B cell (primary cell): ENCODE measurements around the gene RPS15. TPM values are rescaled to one million over a fixed set of nuclear protein-coding genes. Genes with fewer than 3 reads are reported as not detected.

Experiments used
- ATAC-seq: fragments of 200-7000 bp; cut with Tn5 transposase; one replicate; pipeline ENCODE4 v1.10.0; 2021; ENCODE audit warnings: low read depth, mild to moderate bottlenecking, moderate number of reproducible peaks, moderate library complexity
- CTCF ChIA-PET: fragments of 350-600 bp; sonication (Branson Sonifier 250); formaldehyde crosslinking; loops from one replicate; lab custom pipeline; 2021; ENCODE audit warnings: antibody characterized with exemption, inconsistent platforms; lab: Charles Lee
- POLR2A ChIA-PET: fragments of 350-600 bp; sonication (Branson Sonifier 250); formaldehyde crosslinking; loops from one replicate; lab custom pipeline; 2021; ENCODE audit warnings: antibody characterized with exemption; lab: Charles Lee
- DNase-seq: peaks from one replicate; pipeline ENCODE4 v3.0.0; 2013
- H2AFZ ChIP-seq: 2 replicates; pipeline ENCODE4 v1.6.1; 2012; ENCODE audit warnings: mild to moderate bottlenecking, low read depth, low read length; ENCODE audit not compliant: insufficient read depth, poor library complexity, severe bottlenecking
- H3K27ac ChIP-seq, 2 donors: 1 replicate in 1 of 2; 2 replicates in 1 of 2; pipeline ENCODE4 v1.5.1; 2012 to 2013; ENCODE audit warnings: low read length in 2 of 2, mild to moderate bottlenecking in 2 of 2, moderate library complexity in 1 of 2
- H3K27me3 ChIP-seq, 4 experiments: fragments of 200-600 bp in 1 of 4; sonication (generic) in 1 of 4; replicated peaks in 1 of 4; 1 replicate in 2 of 4; 2 replicates in 2 of 4; pipeline versions ENCODE4 v1.6.1 to v1.7.0; 2013 to 2016; ENCODE audit warnings: low read length in 3 of 4, mild to moderate bottlenecking in 2 of 4, mixed read lengths in 1 of 4, moderate library complexity in 1 of 4; ENCODE audit not compliant: insufficient read depth in 4 of 4, control insufficient read depth in 3 of 4; ENCODE audit errors: control extremely low read depth in 1 of 4
- H3K36me3 ChIP-seq, 2 experiments: replicated peaks in 1 of 2; 1 replicate in 1 of 2; 2 replicates in 1 of 2; pipeline versions ENCODE4 v1.6.1 to v1.7.1; 2013; ENCODE audit warnings: low read length in 1 of 2; ENCODE audit not compliant: insufficient read depth in 2 of 2, control insufficient read depth in 1 of 2; ENCODE audit errors: control extremely low read depth in 1 of 2, extremely low read depth in 1 of 2
- H3K4me1 ChIP-seq, 2 donors: fragments of 200-600 bp in 1 of 2; sonication (generic) in 1 of 2; 1 replicate in 1 of 2; 2 replicates in 1 of 2; pipeline versions ENCODE4 v1.5.1 to v1.6.1; 2013 to 2017; ENCODE audit warnings: low read length in 2 of 2; ENCODE audit not compliant: control insufficient read depth in 2 of 2, insufficient read depth in 2 of 2
- H3K4me2 ChIP-seq: replicated peaks from 2 replicates; pipeline ENCODE3; 2012; ENCODE audit warnings: mild to moderate bottlenecking, low read depth, low read length; ENCODE audit not compliant: poor library complexity, severe bottlenecking
- H3K4me3 ChIP-seq, 5 experiments: fragments of 200-600 bp in 1 of 5; sonication (generic) in 1 of 5; 1 replicate in 3 of 5; 2 replicates in 2 of 5; pipeline versions ENCODE4 v1.5.1 to v1.7.0; 2011 to 2016; ENCODE audit warnings: low read length in 4 of 5, mild to moderate bottlenecking in 4 of 5, low read depth in 2 of 5, control low read depth in 1 of 5, moderate library complexity in 1 of 5; ENCODE audit not compliant: insufficient read depth in 1 of 5; ENCODE audit errors: control extremely low read depth in 1 of 5, extremely low read depth in 1 of 5
- H3K79me2 ChIP-seq: fragments of 200-600 bp; sonication (generic); one replicate; pipeline ENCODE4 v1.6.0; 2016; ENCODE audit warnings: low read length; ENCODE audit not compliant: control insufficient read depth, insufficient read depth
- H3K9ac ChIP-seq: fragments of 200-600 bp; sonication (generic); 2 replicates; pipeline ENCODE4 v1.6.1; 2017; ENCODE audit warnings: mild to moderate bottlenecking, low read length, moderate library complexity
- H3K9me3 ChIP-seq, 3 donors: one replicate each; pipeline versions ENCODE4 v1.6.1 to v1.7.1; 2013; ENCODE audit warnings: low read length in 2 of 3; ENCODE audit not compliant: control insufficient read depth in 2 of 3, insufficient read depth in 1 of 3; ENCODE audit errors: control extremely low read depth in 1 of 3
- H4K20me1 ChIP-seq: 2 replicates; pipeline ENCODE4 v1.6.0; 2012; ENCODE audit warnings: mild to moderate bottlenecking, low read length; ENCODE audit not compliant: insufficient read depth, control insufficient read depth, poor library complexity, severe bottlenecking
- H3K27ac Mint-ChIP-seq: one replicate; pipeline ENCODE4 v1.8.0; 2021; ENCODE audit warnings: mixed read lengths
- H3K27me3 Mint-ChIP-seq: one replicate; pipeline ENCODE4 v1.8.0; 2021; ENCODE audit warnings: mixed read lengths
- H3K4me1 Mint-ChIP-seq: one replicate; pipeline ENCODE4 v1.8.0; 2021; ENCODE audit warnings: mixed read lengths
- H3K4me3 Mint-ChIP-seq: one replicate; pipeline ENCODE4 v1.8.0; 2021; ENCODE audit warnings: mixed read lengths
- H3K9me3 Mint-ChIP-seq: one replicate; pipeline ENCODE4 v1.8.0; 2022; ENCODE audit warnings: mixed read lengths; ENCODE audit not compliant: insufficient read depth
- EZH2 ChIP-seq: IDR thresholded peaks from 2 replicates; pipeline ENCODE4 v1.6.1; 2012; ENCODE audit warnings: borderline replicate concordance, low read depth, mild to moderate bottlenecking, moderate library complexity, low read length; ENCODE audit not compliant: insufficient read depth, poor library complexity, severe bottlenecking
- WGBS: methylation state at CpG from one replicate; pipeline ENCODE4 v1.1.5; 2013; ENCODE audit warnings: missing lambda C conversion rate; ENCODE audit not compliant: insufficient coverage; 5-methylcytosine and 5-hydroxymethylcytosine counted together
- intact Hi-C: fragments of 100-400 bp; cut with micrococcal nuclease; formaldehyde crosslinking; loops from one replicate; pipeline ENCODE4 v1.10.0; 2022
- polyA plus RNA-seq: library from polyadenylated mRNA; depleted of rRNA; stranded (reverse); fragments of >200 nt; gene quantifications from 2 replicates; pipeline ENCODE4 v1.2.3, GENCODE V29; 2012
- total RNA-seq, 2 donors: library from RNA; stranded (reverse); fragments of 120-200 nt in 1 of 2; gene quantifications; 1 replicate in 1 of 2; 2 replicates in 1 of 2; pipeline versions ENCODE4 v1.2.3 to v1.2.4, GENCODE V29; 2013 to 2022
- TF ChIP-seq, protein P1 (sequence below): fragments of 200-600 bp; IDR thresholded peaks from one replicate; pipeline ENCODE4 v1.8.0; 2022; ENCODE audit warnings: antibody characterized with exemption, mild to moderate bottlenecking

Gene RPS15
- total and polyA plus RNA-seq, 2 donors (not counting 1 experiment from before 2014, with no cell fraction given) = 1,520 to 6,007 TPM

- Histone ChIP-seq H4K20me1 (peaks cover 89% of the 10 kb centered on the region), H3K4me3 (peak overlapping the region in 3 of 5 experiments; percentile 51 to 55 (median 55)), H3K79me2 (peaks cover 15% of the 10 kb centered on the region), H3K9me3 (peaks cover 0 to 9% (median 0%) of the 10 kb centered on the region in 3 donors), H3K27me3 (peaks cover 0 to 62% (median 18%) of the 10 kb centered on the region in 4 experiments), H3K4me2 (peak overlapping the region; percentile 98), H3K27ac (no peak overlapping the region), H3K9ac (peak overlapping the region; percentile 66), H3K4me1 (peaks cover 55 to 68% of the 10 kb centered on the region in 2 donors), H2AFZ (no peak overlapping the region), H3K36me3 (no peaks in the 10 kb centered on the region)
- 1% methylated on average over 117 of the region's 117 CpGs for WGBS
- TF ChIP-seq EZH2 = no peak
- TF ChIP-seq, protein P1, sequence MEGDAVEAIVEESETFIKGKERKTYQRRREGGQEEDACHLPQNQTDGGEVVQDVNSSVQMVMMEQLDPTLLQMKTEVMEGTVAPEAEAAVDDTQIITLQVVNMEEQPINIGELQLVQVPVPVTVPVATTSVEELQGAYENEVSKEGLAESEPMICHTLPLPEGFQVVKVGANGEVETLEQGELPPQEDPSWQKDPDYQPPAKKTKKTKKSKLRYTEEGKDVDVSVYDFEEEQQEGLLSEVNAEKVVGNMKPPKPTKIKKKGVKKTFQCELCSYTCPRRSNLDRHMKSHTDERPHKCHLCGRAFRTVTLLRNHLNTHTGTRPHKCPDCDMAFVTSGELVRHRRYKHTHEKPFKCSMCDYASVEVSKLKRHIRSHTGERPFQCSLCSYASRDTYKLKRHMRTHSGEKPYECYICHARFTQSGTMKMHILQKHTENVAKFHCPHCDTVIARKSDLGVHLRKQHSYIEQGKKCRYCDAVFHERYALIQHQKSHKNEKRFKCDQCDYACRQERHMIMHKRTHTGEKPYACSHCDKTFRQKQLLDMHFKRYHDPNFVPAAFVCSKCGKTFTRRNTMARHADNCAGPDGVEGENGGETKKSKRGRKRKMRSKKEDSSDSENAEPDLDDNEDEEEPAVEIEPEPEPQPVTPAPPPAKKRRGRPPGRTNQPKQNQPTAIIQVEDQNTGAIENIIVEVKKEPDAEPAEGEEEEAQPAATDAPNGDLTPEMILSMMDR = no peak
- ChIA-PET POLR2A (interaction anchor here (1.2 kb wide), 1 partner anchor 20 kb away, joined by 3 read pairs; no protein-coding TSS in a partner anchor), CTCF (interaction anchor here (0.8 to 2.3 kb wide), 3 partner anchors 15 to 203 kb away, joined by 3 to 11 read pairs (median 3); no protein-coding TSS in a partner anchor)
- ATAC-seq (peak; percentile 3), DNase-seq (peak; percentile 64)
- intact Hi-C loops = loop anchor here (2.0 kb wide), 1 partner anchor 21 kb away; the partner anchor contains the start of genes PCSK4 and REEP6
- Mint-ChIP-seq H3K4me3 (peak overlapping the region; percentile 80), H3K27ac (no peak overlapping the region), H3K9me3 (no peaks in the 10 kb centered on the region), H3K4me1 (peaks cover 20% of the 10 kb centered on the region), H3K27me3 (peaks cover 3% of the 10 kb centered on the region)
Observed at GRCh38 chr19:1469255-1470054, 31.3 kb downstream of the RPS15 start.

- intact Hi-C loops = loop anchor here (2.0 kb wide), 1 partner anchor 21 kb away; the partner anchor contains the start of genes PCSK4 and REEP6
- 10% methylated on average over 22 of the region's 22 CpGs for WGBS
- TF ChIP-seq, protein P1 = no peak
- no peak for TF ChIP-seq EZH2
- peaks cover 20% of the 10 kb centered on the region for H3K4me1 Mint-ChIP-seq
- H3K4me1 ChIP-seq = peaks cover 55 to 68% of the 10 kb centered on the region in 2 donors
- H3K9me3 ChIP-seq = peaks cover 0 to 8% (median 0%) of the 10 kb centered on the region in 3 donors
- H3K4me3 Mint-ChIP-seq = peak overlapping the region; percentile 80
- H3K79me2 ChIP-seq = peaks cover 15% of the 10 kb centered on the region
- H3K4me3 ChIP-seq = peak overlapping the region in 4 of 5 experiments; percentile 32 to 55 (median 53)
- ATAC-seq (no peak), DNase-seq (no peak)
- peak overlapping the region; percentile 63 for H3K27ac Mint-ChIP-seq
- H3K4me2 ChIP-seq = peak overlapping the region; percentile 98
- no peaks in the 10 kb centered on the region for H3K9me3 Mint-ChIP-seq
- peak overlapping the region; percentile 66 for H3K9ac ChIP-seq
- no peak overlapping the region for H3K27ac ChIP-seq
- H4K20me1 ChIP-seq = peaks cover 93% of the 10 kb centered on the region
- POLR2A ChIA-PET = interaction anchor here (0.8 kb wide), 1 partner anchor 25 kb away, joined by 4 read pairs; no protein-coding TSS in a partner anchor
- H3K36me3 ChIP-seq = no peaks in the 10 kb centered on the region
- peak overlapping the region; percentile 65 for H2AFZ ChIP-seq
- H3K27me3 Mint-ChIP-seq = peaks cover 3% of the 10 kb centered on the region
- peaks cover 0 to 58% (median 18%) of the 10 kb centered on the region in 4 experiments for H3K27me3 ChIP-seq
- CTCF ChIA-PET = interaction anchor here (2.3 kb wide), 1 partner anchor 26 kb away, joined by 11 read pairs; no protein-coding TSS in a partner anchor
Observed at GRCh38 chr19:1470055-1470304, 31.8 kb downstream of the RPS15 start.
